Tibial nerve (tissue), 4 donors: ENCODE measurements around the gene FAM107B. TPM values are rescaled to one million over a fixed set of nuclear protein-coding genes. Genes with fewer than 3 reads are reported as not detected.
A peak's percentile ranks its signal among the peaks of the same experiment; 100 is the strongest.

Experiments
- DNase-seq, 2 donors: peaks; one replicate each; pipeline ENCODE4 v3.0.0-alpha.2; 2019; ENCODE audit warnings: low spot score in 2 of 2
- H3K27ac ChIP-seq, 4 donors: fragments of 200-600 bp; sonication (generic) in 3 of 4; one replicate each; pipeline ENCODE4 v1.5.1; 2017 to 2019; ENCODE audit warnings: mild to moderate bottlenecking in 1 of 4
- H3K27me3 ChIP-seq, 2 donors: fragments of 200-600 bp; sonication (generic) in 1 of 2; one replicate each; pipeline versions ENCODE4 v1.5.1 to v1.6.0; 2017 to 2019
- H3K36me3 ChIP-seq, 3 donors: fragments of 200-600 bp; sonication (generic); one replicate each; pipeline ENCODE4 v1.5.1; 2018 to 2019
- H3K4me1 ChIP-seq, 4 donors: fragments of 200-600 bp; sonication (generic) in 3 of 4; one replicate each; pipeline ENCODE4 v1.5.1; 2017 to 2019
- H3K4me3 ChIP-seq, 4 donors: fragments of 200-600 bp; sonication (generic) in 3 of 4; one replicate each; pipeline ENCODE4 v1.5.1; 2017 to 2019; ENCODE audit warnings: mild to moderate bottlenecking in 1 of 4, moderate library complexity in 1 of 4
- H3K9me3 ChIP-seq, 4 donors: fragments of 200-600 bp; sonication (generic) in 3 of 4; one replicate each; pipeline ENCODE4 v1.5.1; 2017 to 2019
- EP300 ChIP-seq, 2 donors: sonication (generic); formaldehyde crosslinking; IDR thresholded peaks; one replicate each; pipeline ENCODE4 v1.6.1; 2017; ENCODE audit warnings: antibody characterized with exemption in 2 of 2, mild to moderate bottlenecking in 1 of 2
- POLR2A ChIP-seq, 2 donors: fragments of 450-650 bp; IDR thresholded peaks; one replicate each; pipeline ENCODE4 v1.6.1; 2017; ENCODE audit warnings: antibody characterized with exemption in 2 of 2, mild to moderate bottlenecking in 2 of 2, moderate library complexity in 2 of 2
- WGBS, 2 donors: methylation state at CpG; one replicate each; pipeline ENCODE4 v1.1.5; 2018; 5-methylcytosine and 5-hydroxymethylcytosine counted together
- total RNA-seq, 4 donors: library from RNA; depleted of rRNA; stranded (reverse); fragments of >200 nt; gene quantifications; one replicate each; pipeline ENCODE4 v1.1.0, GENCODE V29; 2016
- TF ChIP-seq, protein P1 (sequence below), 5 experiments: fragments of 200-600 bp in 3 of 5; fragments of 450-650 bp in 2 of 5; sonication (generic) in 3 of 5; IDR thresholded peaks; one replicate each; pipeline ENCODE4 v1.5.1; 2016 to 2019; ENCODE audit warnings: antibody characterized with exemption in 5 of 5, mild to moderate bottlenecking in 3 of 5, moderate library complexity in 2 of 5

FAM107B gene
- total RNA-seq, 4 donors from 2014 or later, result 9.8 to 26.7 (median 16.9) TPM

DNA sequence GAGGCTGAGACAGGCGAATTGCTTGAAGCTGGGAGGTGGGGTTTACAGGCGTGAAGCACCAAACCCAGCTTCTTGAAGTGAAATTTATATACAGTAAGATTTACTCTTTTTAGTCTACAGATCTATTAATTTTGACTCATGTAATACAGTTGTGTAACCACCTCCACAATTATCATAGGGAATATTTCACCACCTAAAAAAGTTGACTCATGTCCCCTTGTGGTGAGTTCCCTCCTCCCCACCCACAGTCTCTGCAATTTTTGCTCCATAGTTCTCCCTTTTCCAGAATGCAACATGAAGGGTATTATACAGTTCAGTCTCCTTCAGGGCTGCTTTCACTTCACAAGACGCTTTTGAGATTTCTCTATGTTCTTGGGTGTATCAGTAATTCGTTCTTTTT lies 156.8 kb downstream of the FAM107B start:
- TF ChIP-seq, protein P1, sequence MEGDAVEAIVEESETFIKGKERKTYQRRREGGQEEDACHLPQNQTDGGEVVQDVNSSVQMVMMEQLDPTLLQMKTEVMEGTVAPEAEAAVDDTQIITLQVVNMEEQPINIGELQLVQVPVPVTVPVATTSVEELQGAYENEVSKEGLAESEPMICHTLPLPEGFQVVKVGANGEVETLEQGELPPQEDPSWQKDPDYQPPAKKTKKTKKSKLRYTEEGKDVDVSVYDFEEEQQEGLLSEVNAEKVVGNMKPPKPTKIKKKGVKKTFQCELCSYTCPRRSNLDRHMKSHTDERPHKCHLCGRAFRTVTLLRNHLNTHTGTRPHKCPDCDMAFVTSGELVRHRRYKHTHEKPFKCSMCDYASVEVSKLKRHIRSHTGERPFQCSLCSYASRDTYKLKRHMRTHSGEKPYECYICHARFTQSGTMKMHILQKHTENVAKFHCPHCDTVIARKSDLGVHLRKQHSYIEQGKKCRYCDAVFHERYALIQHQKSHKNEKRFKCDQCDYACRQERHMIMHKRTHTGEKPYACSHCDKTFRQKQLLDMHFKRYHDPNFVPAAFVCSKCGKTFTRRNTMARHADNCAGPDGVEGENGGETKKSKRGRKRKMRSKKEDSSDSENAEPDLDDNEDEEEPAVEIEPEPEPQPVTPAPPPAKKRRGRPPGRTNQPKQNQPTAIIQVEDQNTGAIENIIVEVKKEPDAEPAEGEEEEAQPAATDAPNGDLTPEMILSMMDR (IDR thresholded peaks at IDR 0.05), result peak in 2 of 5 experiments; percentile 12 to 14
- no peak for TF ChIP-seq POLR2A (IDR thresholded peaks at IDR 0.05)
- no peak for TF ChIP-seq EP300 (IDR thresholded peaks at IDR 0.05)
- DNase-seq, result no peak
- Histone ChIP-seq H3K27me3 (no peaks in the 10 kb centered on the region), H3K4me1 (peaks cover 0 to 16% (median 0%) of the 10 kb centered on the region in 4 donors), H3K36me3 (no peaks in the 10 kb centered on the region), H3K9me3 (no peaks in the 10 kb centered on the region), H3K27ac (no peak overlapping the region), H3K4me3 (no peak overlapping the region)
- 88 to 92% methylated on average over 4 of the region's 4 CpGs for WGBS, 2 donors

DNA sequence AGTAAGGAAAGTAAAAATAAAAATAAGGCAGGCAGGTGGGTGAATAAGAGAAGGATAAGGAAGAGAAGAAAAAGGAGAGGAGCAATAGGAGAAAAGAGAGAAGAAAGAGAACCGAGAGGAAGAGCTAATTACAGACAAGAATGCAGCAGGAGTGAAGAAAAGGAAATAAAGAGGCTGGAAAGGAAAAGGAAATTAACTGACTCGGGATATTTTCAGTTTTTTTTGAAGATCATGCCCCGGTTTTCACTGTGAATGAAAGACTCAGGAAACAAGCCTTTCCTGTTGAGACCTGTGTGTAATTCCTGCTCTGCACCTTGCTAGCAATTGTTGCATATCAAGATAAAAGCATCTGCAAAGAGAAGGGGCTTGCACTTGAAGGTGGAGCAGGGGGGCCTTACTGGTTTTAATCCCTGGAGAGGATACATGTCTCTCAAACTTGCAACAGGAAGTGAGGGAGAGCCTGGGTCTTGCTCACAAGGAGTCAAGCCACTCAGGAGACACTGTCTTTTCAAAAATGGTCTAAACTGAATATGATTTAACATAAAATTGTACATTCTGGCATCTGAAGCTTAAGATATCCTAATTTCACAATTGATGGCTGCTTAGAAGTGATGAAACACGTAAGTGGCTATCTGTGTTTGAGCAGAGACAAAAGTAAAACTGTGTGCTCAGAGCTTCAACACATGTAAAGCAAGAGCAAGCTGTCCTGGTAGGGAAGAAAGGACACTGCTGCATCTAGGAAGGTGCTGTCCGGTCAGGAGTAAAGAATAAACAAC lies 157.6 kb downstream of the FAM107B start:
- no peaks in the 10 kb centered on the region for H3K36me3 ChIP-seq
- H3K4me3 ChIP-seq, result no peak overlapping the region
- no peaks in the 10 kb centered on the region for H3K27me3 ChIP-seq
- H3K9me3 ChIP-seq, result no peaks in the 10 kb centered on the region
- H3K27ac ChIP-seq, result no peak overlapping the region
- 46 to 57% methylated on average over 5 of the region's 5 CpGs for WGBS, 2 donors
- peaks cover 0 to 16% (median 0%) of the 10 kb centered on the region in 4 donors for H3K4me1 ChIP-seq
- no peak for DNase-seq
- TF ChIP-seq POLR2A (IDR thresholded peaks at IDR 0.05) (no peak), EP300 (IDR thresholded peaks at IDR 0.05) (no peak)
- TF ChIP-seq, protein P1 (IDR thresholded peaks at IDR 0.05), result no peak

DNA sequence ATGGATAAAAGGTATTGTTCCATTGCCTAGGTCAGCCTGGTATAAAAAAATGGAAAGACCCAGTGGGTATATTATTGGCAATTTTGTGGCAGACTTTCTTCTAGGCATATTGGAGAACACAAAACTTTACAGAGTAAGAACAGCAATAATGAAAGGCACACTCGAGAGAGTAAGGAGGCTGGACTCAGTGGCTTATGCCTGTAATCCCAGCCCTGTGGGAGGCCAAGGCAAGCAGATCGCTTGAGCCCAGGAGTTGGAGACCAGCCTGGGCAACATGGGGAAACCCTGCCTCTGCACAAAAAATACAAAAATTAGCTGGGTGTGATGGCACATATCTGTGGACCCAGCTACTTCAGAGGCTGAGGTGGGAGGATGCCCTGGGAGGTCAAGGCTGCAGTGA lies 158.2 kb downstream of the FAM107B start:
- no peak overlapping the region for H3K27ac ChIP-seq
- DNase-seq, result no peak
- no peaks in the 10 kb centered on the region for H3K9me3 ChIP-seq
- TF ChIP-seq EP300 (IDR thresholded peaks at IDR 0.05), result no peak
- no peak for TF ChIP-seq POLR2A (IDR thresholded peaks at IDR 0.05)
- TF ChIP-seq, protein P1 (IDR thresholded peaks at IDR 0.05), result no peak
- no peaks in the 10 kb centered on the region for H3K27me3 ChIP-seq
- 84% methylated on average over 2 of the region's 2 CpGs for WGBS, 2 donors
- no peak overlapping the region for H3K4me3 ChIP-seq
- H3K4me1 ChIP-seq, result peaks cover 0 to 13% (median 0%) of the 10 kb centered on the region in 4 donors
- no peaks in the 10 kb centered on the region for H3K36me3 ChIP-seq

DNA sequence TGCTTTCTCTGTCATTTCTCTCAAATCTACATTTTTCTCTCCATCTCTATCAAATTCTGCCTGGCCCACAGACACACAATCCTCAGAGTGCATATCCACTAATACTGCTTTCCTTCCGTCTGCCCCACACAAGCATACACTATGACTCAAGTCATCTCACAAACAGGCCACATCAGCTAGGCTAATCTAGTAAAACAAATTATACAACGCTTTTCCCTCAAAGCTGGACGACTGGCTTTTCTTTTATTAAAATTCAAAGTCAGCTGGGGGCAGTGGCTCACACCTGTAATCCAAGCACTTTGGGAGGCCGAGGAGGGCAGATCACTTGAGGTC lies 161.1 kb downstream of the FAM107B start:
- 94 to 97% methylated on average over 4 of the region's 4 CpGs for WGBS, 2 donors
- H3K9me3 ChIP-seq, result no peaks in the 10 kb centered on the region
- no peak overlapping the region for H3K27ac ChIP-seq
- TF ChIP-seq POLR2A (IDR thresholded peaks at IDR 0.05) (no peak), EP300 (IDR thresholded peaks at IDR 0.05) (no peak)
- TF ChIP-seq, protein P1 (IDR thresholded peaks at IDR 0.05), result no peak
- H3K4me3 ChIP-seq, result no peak overlapping the region
- H3K27me3 ChIP-seq, result no peaks in the 10 kb centered on the region
- peaks cover 0 to 9% (median 0%) of the 10 kb centered on the region in 4 donors for H3K4me1 ChIP-seq
- H3K36me3 ChIP-seq, result no peaks in the 10 kb centered on the region
- no peak for DNase-seq

DNA sequence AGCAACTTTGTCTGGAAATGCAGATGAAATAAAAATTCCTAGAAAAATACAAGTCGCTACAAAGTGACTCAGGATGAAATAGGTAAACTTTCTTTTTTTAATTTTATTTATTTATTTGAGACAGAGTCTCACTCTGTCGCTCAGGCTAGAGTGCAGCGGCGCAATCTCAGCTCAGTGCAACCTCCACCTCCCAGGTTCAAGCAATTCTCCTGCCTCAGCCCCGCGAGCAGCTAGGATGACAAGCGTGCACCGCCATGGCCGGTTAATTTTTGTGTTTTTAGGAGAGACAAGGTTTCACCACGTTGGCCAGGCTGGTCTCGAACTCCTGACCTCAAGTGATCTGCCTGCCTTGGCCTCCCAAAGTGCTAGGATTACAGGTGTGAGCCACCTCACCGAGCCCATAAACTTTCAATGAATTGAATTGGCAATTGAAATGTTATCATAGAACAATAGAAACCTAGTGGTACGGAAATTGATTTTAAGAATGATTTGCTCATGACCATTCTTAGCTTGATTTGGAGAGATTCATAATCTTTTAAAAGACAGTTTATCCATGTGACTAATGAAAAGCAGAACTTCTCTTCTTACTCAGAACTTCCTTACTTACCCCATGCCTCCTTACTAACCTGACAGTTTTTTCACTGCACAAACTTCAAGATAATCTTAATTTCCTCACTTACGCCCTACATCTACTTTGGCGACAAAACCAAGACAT lies 161.7 kb downstream of the FAM107B start:
- WGBS, 2 donors, result 92 to 94% methylated on average over 15 of the region's 15 CpGs
- H3K36me3 ChIP-seq, result no peaks in the 10 kb centered on the region

More for the DNA sequence above, 161.7 kb downstream of the FAM107B start:
- TF ChIP-seq POLR2A (IDR thresholded peaks at IDR 0.05) (no peak), EP300 (IDR thresholded peaks at IDR 0.05) (no peak)
- TF ChIP-seq, protein P1 (IDR thresholded peaks at IDR 0.05), result no peak
- no peak overlapping the region for H3K4me3 ChIP-seq
- H3K27ac ChIP-seq, result no peak overlapping the region
- peaks cover 0 to 9% (median 0%) of the 10 kb centered on the region in 4 donors for H3K4me1 ChIP-seq
- DNase-seq, result no peak
- H3K27me3 ChIP-seq, result no peaks in the 10 kb centered on the region
- no peaks in the 10 kb centered on the region for H3K9me3 ChIP-seq
